ENCODE measurements around the gene QRFPR. TPM values are rescaled to one million over a fixed set of nuclear protein-coding genes. Genes with fewer than 3 reads are reported as not detected.
"Not testable (repeated sequence)": the region's sequence is repeated elsewhere in the genome, so short reads cannot be mapped to it uniquely, and the experiment has no call there.

Gene QRFPR
- polyA plus RNA-seq, 1 donor: 1.7 TPM

DNA sequence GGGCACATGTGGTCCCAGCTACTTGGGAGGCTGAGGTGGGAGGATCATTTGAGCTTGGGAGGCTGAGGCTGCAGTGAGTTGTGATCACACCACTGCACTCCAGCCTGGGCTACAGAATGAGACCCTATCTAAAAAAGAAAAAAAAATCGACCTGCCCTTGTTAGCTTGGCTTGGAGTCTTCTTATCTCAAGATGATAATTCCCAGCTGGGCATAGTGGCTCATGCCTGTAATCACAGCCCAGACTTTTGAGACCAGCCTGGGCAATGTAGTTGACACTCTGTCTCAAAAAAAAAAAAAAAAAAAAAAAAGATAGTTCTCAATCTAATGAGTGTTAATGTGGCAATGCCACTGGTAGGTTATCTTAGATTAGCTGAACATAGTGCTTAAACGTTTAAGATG, 41.0 kb downstream of the QRFPR start:
- no peak for DNase-seq (ENCODE audit: low read depth)

DNA sequence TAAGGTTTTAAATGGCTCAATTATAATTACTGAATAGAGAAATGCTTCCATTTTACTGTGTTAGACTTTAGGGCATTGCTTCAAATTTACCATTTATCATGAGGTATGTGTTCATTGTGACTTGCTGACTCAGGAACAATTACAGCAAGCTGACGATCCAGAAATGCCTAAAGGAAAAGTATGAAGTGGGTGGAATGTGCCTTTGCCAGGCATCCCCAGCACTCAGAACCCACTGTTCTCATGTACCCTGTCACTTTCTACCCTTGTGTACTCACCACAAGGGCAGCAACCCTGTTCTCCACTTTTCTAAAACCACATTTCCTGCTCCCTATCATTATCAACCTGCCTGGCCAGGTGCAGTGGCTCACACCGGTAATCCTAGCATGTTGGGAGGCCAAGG, 41.5 kb downstream of the QRFPR start:
- no peak for DNase-seq (ENCODE audit: low read depth)

DNA sequence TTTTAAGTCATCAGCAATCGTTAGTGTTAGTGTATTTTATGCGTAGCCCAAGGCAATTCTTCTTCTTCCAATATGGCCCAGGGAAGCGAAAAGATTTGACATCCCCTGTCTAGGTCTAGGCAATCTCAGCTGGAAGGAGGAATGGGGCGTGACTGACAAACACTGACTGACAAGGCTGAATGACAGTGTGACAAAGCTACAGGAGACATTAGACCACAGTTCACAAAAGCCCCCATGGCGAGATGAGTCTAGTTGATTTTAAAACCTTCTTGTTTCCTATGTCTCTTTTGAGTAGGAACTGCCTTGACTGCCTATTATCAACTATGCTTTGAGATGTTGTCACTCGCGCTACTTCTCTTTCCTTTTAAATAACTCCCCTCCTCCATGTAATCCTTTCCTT, 42.3 kb downstream of the QRFPR start:
- no peak for DNase-seq (ENCODE audit: low read depth)

DNA sequence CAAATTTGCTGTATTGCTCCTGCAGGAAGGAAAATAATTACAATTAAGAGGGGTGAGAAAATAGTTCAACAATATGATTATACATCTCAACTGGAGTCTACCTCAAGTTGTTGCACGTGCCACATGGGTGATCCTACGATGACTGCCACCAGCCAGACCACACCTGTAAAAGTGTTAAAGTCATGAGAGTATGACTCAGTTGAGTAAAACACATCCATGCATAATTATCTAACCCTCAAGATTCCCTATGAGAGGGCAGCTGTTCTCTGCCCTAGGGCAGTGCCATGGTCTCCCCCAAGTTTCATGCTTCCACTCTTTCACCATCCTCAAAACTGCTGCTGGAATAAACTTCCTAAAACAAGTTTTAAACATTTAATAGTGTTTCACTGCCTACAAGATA, 44.1 kb downstream of the QRFPR start:
- no peak for DNase-seq (ENCODE audit: low read depth)

- no peak for DNase-seq (ENCODE audit: low read depth)
These were observed 50.6 kb downstream of the QRFPR start for GRCh38 chr4:121330180-121330665.

DNA sequence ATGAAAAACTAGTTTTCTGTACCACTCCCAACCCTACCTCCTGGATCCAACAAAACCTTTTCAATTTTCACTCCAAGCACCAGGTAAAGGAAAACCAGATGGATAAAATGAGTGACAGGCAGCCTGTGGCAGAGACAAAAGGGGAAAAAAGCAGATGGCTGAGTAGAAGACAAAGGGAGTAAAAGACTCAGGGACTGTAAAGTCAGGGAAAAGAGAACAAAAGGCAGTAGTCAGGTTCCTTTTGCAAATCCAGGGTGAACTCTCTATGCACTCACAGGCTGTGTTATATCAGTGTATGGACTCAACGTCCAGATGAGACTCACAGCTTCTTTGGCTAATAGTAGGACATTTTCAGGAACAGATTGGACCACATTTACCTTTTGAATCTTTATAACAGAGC, 54.2 kb downstream of the QRFPR start:
- no peak for DNase-seq (ENCODE audit: low read depth)

DNA sequence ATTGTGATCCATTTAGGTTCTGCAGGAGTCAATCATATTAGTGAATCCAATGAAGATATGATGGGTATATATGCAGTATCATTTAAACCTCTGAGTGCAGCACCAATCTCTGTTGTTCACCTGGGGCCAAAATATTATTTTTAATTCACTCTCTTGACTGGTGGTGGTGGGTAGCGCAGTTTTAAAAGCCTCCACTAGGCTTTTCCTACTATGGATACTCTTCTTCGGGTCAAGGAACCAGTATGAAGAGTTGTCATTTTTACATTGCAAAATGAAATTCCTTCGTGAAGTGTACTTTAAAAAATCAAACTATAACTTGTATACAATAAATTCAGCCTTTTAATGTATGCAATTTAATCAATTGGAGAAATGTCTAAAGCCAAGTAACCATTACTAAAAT, 56.5 kb downstream of the QRFPR start:
- DNase-seq (ENCODE audit: low read depth): no peak

DNA sequence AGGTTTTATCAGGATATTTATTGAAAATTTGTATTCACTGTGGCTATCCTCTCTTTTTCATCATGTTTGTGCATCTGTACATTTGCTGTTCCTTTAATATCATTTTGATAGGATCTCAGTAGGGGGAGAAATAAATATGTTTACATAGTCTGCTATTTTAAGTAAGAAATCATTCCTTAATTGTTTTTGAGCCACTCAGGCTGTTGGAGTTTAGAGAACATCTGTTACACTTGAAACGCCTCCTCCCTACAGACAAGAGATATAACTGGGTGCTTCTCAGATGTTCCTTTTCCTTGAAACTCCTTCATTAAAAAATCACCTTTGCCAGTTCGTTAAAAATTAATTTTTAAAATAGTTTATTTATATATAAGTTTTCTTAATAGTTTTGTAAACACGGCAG, 59.4 kb downstream of the QRFPR start:
- DNase-seq (ENCODE audit: low read depth): no peak

DNA sequence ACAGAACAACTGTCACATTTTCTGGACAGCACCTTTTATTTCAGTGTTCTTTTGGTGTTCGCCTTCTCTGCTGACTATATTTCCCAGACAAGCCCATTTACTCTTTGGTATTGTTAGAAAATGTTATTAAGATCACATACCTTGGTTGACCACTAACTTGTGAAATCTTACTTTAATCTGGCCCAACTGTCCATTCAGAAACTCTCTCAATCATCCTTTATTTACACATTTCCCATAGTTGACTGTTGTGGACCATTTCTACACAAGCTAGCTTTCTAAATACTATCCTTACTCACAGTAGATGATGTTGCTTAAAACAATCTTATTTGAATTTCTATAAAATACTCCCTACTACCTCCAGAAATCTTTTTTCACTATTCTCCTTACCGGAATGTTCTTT, 64.7 kb downstream of the QRFPR start:
- no peak for DNase-seq (ENCODE audit: low read depth)

DNA sequence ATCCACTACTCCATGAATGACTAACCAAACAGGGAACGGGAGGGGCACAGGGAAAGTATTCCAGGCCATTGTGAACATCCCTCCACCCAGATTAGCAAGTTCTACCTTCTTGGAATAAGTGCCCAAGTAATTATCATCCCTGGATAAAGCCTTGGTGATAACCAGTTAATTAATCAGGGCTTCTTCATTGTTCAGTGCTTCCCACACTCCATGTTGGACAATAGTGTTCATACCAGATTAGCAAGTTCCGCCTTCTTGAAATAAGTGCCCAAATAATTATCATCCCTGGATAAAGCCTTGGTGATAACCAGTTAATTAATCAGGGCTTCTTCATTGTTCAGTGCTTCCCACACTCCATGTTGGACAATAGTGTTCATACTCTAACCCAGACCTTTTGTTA, 67.4 kb downstream of the QRFPR start:
- DNase-seq (ENCODE audit: low read depth): not testable (repeated sequence)

DNA sequence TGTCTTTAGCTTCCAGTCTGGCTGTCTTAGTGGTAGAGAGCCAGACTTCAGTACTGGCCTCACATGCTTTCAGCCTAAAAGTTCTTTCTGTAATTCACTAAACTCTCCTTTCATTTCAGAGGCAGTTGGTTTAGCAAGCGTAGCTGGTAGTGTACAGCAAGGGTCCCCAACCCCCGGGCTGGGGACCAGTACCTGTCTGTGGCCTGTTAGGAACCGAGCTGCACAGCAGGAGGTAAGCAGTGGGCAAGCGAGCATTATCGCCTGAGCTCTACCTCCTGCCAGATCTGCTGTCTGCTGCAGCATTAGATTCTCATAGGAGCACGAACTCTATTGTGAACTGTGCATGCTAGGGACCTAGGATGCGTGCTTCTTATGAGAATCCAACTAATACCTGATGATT, 72.0 kb downstream of the QRFPR start:
- no peak for DNase-seq (ENCODE audit: low read depth)

GRCh38 chr4:121308328-121308663, 72.5 kb downstream of the QRFPR start:
- no peak for DNase-seq (ENCODE audit: low read depth)

DNA sequence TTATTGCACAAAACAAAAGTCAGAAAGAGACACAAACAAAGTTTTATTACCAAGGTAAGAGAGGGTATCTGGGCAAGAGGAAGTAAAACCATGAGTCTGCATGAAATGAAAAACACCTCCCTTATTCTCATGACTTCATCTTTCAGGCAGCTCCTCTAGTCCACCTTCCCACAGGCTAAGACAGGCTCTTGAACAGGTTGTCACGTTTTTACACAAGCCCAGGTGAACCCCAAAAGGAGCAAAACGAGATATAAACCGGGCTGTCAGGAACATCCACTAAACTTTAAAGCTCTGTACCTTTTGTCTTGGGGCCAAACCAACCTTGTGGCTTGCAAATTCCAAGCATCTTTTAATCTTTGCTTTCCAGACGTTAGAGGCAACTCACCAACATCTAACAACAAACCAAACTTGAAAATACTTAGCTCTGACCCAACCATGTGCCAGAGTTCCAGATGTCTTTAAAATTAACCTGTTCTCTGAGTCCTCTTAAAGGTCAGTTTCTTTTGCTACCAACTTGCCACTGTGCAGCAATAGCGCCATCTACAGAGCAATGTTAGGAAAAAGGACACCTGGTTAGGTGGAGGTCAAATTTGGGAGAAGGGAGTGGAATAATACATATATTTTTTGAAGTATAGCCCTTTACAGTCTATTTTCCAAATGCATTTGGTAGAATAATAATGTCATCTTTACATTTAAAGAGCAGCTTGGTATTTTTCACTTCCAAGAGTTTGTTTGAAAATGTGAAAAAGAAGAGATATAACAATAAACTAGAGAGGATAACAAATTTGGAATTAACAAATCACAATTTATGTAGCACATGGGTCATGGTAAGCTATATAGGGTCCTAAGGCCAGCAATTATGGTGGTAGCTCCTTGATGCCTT, 73.1 kb downstream of the QRFPR start:
- DNase-seq (ENCODE audit: low read depth): no peak

DNA sequence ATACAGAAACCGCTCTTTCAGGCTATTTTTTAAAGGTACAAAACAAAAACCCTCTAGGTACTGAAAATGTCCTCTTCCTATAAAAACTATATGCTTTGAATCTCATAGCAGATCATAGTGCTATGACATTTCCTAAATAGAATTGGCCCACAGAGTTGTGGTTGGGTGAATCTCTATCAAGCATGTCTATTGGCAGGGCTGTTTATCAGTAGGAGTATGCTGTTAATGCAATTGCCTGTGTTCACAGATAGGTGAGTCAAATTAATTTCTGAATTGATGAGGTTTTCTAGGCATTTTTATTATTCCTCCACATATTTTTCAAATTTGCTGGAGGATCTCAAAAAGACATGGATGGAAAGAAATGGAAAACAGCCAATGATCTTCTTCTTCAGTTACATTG, 73.9 kb downstream of the QRFPR start:
- DNase-seq (ENCODE audit: low read depth): no peak

GRCh38 chr4:121304893-121305292, 75.9 kb downstream of the QRFPR start:
- no peak for DNase-seq (ENCODE audit: low read depth)

GRCh38 chr4:121299367-121299766, 81.5 kb downstream of the QRFPR start:
- no peak for DNase-seq (ENCODE audit: low read depth)

GRCh38 chr4:121283319-121283718, 97.5 kb downstream of the QRFPR start:
- DNase-seq (ENCODE audit: low read depth): no peak

DNA sequence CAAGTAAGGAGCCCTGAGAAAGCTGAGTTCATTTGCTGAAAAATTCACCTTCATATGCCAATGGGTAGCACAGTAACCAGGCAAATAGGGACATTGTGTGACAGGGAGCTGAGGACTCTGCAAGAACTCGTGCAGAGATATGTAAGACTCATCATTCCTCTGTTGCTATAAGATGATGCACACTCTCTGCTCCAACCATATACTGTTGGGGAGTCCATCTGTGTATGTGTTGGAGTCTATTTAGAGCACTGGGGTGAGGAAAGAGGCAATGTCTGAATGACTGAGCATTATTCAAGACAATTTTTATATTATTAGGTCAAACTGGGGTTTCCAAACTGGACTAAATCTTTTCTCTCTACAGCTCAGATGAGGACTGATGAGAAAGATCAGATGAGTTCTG, 100.4 kb downstream of the QRFPR start:
- no peak for DNase-seq (ENCODE audit: low read depth)

DNA sequence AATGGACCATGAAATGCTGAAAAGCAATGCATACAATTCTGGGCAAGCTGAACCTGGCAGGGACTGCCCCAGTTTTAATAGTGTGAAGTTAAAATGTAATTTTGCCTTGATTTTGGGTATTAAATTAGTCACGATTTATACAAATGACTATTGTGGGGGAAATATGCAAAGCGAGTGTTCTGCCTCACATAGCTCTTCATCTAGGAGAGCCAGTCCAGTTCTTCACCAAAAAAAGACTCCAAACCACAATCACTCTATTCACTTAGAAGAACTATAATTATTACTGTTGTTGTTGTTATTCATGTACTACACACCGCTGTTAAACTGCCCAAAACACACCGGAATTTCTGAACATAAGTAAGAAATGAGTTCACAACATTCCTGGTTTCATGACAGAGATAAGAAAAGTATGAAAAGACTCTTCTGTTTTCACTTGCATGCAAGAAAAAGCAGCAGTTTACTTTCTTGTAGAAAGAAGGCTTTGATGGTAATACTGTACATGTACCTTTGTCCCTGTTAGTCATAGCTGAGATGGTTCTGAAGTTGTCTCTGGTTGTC, 101.9 kb downstream of the QRFPR start:
- no peak for DNase-seq (ENCODE audit: low read depth)

All from forelimb muscle (tissue), 1 donor.